OCI-LY7 (cell line): ENCODE data around the gene YWHAB.

Experiments
- EZH2phosphoT487 ChIP-seq: fragments of 200-600 bp; sonication (generic); IDR thresholded peaks from 2 replicates; pipeline ENCODE4 v1.6.1; 2018; ENCODE audit warnings: low read depth, borderline replicate concordance, mild to moderate bottlenecking, mixed run types, antibody characterized with exemption, low read length, moderate library complexity, mixed read lengths
- TF ChIP-seq, protein P1 (sequence below): fragments of 200-600 bp; sonication (generic); conservative IDR thresholded peaks from 2 replicates; pipeline ENCODE4 v1.5.1; 2014; ENCODE audit warnings: mild to moderate bottlenecking, antibody characterized with exemption, low read length, moderate library complexity, mixed read lengths

DNA sequence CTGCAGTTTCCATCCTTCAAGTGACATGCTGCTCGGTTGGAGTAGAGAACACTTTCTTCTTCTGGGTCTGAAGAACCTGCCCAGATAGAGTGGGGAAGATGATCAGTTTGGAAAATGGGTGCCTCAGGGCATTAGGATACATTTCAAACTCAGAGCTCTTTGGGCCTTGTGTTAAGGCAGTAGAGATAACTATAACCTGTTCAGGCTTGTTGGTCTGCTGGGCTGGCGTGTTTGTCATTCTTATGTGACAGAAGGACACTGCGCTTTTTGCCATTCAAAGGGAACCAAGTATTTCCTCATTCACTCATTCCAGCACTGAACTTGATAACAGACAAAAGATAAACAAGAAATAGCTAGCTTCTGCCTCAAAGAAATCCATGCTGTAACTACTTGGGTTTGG, 70.9 kb downstream of the YWHAB start:
- TF ChIP-seq, protein P1, sequence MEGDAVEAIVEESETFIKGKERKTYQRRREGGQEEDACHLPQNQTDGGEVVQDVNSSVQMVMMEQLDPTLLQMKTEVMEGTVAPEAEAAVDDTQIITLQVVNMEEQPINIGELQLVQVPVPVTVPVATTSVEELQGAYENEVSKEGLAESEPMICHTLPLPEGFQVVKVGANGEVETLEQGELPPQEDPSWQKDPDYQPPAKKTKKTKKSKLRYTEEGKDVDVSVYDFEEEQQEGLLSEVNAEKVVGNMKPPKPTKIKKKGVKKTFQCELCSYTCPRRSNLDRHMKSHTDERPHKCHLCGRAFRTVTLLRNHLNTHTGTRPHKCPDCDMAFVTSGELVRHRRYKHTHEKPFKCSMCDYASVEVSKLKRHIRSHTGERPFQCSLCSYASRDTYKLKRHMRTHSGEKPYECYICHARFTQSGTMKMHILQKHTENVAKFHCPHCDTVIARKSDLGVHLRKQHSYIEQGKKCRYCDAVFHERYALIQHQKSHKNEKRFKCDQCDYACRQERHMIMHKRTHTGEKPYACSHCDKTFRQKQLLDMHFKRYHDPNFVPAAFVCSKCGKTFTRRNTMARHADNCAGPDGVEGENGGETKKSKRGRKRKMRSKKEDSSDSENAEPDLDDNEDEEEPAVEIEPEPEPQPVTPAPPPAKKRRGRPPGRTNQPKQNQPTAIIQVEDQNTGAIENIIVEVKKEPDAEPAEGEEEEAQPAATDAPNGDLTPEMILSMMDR, result no peak
- no peak for TF ChIP-seq EZH2phosphoT487
